ENCODE measurements around the gene PNRC2. TPM values are rescaled to one million over a fixed set of nuclear protein-coding genes. Genes with fewer than 3 reads are reported as not detected.
A peak's percentile ranks its signal among the peaks of the same experiment; 100 is the strongest.

PNRC2 gene
- total and polyA plus RNA-seq, 4 donors: 75.3 to 141 (median 94.1) TPM

GRCh38 chr1:23995431-23995837 is 35.8 kb downstream of the PNRC2 start:
- no peak overlapping the region for H3K4me3 ChIP-seq (ENCODE audit: low read length in 2 of 2)
- WGBS, 2 donors: 26 to 53% methylated on average over 13 of the region's 13 CpGs
- DNase-seq (no peak), ATAC-seq (ENCODE audit: low FRiP score) (no peak)
- H3K27me3 ChIP-seq (ENCODE audit: control insufficient read depth in 1 of 2, insufficient read depth in 2 of 2, low read length in 1 of 2): no peaks in the 10 kb centered on the region
- no peaks in the 10 kb centered on the region for H3K9me3 ChIP-seq (ENCODE audit: control insufficient read depth, low read length)
- H3K36me3 ChIP-seq (ENCODE audit: control insufficient read depth in 1 of 2, insufficient read depth in 2 of 2, low read length in 1 of 2): no peaks in the 10 kb centered on the region
- intact Hi-C loops (cut with DNase I): no loop called here
- H3K4me1 ChIP-seq (ENCODE audit: control insufficient read depth in 1 of 2, insufficient read depth in 2 of 2, low read length in 2 of 2): peaks cover 1 to 2% of the 10 kb centered on the region in 2 donors
- H3K27ac ChIP-seq (ENCODE audit: low read depth in 1 of 2, low read length in 2 of 2): peak overlapping the region in 1 of 2 donors; percentile 71

GRCh38 chr1:23996700-23997229 is 37.1 kb downstream of the PNRC2 start:
- no peak overlapping the region for H3K4me3 ChIP-seq (ENCODE audit: low read length in 2 of 2)
- H3K9me3 ChIP-seq (ENCODE audit: control insufficient read depth, low read length): no peaks in the 10 kb centered on the region
- peak overlapping the region in 1 of 2 donors; percentile 57 for H3K27ac ChIP-seq (ENCODE audit: low read depth in 1 of 2, low read length in 2 of 2)
- H3K36me3 ChIP-seq (ENCODE audit: control insufficient read depth in 1 of 2, insufficient read depth in 2 of 2, low read length in 1 of 2): no peaks in the 10 kb centered on the region
- H3K4me1 ChIP-seq (ENCODE audit: control insufficient read depth in 1 of 2, insufficient read depth in 2 of 2, low read length in 2 of 2): peaks cover 1 to 2% of the 10 kb centered on the region in 2 donors
- no peak for DNase-seq
- intact Hi-C loops (cut with DNase I): no loop called here
- 91 to 93% methylated on average over 10 of the region's 10 CpGs for WGBS, 2 donors
- H3K27me3 ChIP-seq (ENCODE audit: control insufficient read depth in 1 of 2, insufficient read depth in 2 of 2, low read length in 1 of 2): no peaks in the 10 kb centered on the region
- no peak for ATAC-seq (ENCODE audit: low FRiP score)

GRCh38 chr1:23997812-23998211 is 38.2 kb downstream of the PNRC2 start:
- ATAC-seq (ENCODE audit: low FRiP score) (no peak), DNase-seq (no peak)
- Histone ChIP-seq H3K36me3 (ENCODE audit: control insufficient read depth in 1 of 2, insufficient read depth in 2 of 2, low read length in 1 of 2) (no peaks in the 10 kb centered on the region), H3K27ac (ENCODE audit: low read depth in 1 of 2, low read length in 2 of 2) (no peak overlapping the region), H3K4me3 (ENCODE audit: low read length in 2 of 2) (no peak overlapping the region), H3K27me3 (ENCODE audit: control insufficient read depth in 1 of 2, insufficient read depth in 2 of 2, low read length in 1 of 2) (no peaks in the 10 kb centered on the region), H3K9me3 (ENCODE audit: control insufficient read depth, low read length) (no peaks in the 10 kb centered on the region), H3K4me1 (ENCODE audit: control insufficient read depth in 1 of 2, insufficient read depth in 2 of 2, low read length in 2 of 2) (peaks cover 1 to 2% of the 10 kb centered on the region in 2 donors)
- 76 to 77% methylated on average over 1 of the region's 1 CpG for WGBS, 2 donors
- intact Hi-C loops (cut with DNase I): no loop called here

- DNase-seq (no peak), ATAC-seq (ENCODE audit: low FRiP score) (no peak)
- H3K27me3 ChIP-seq (ENCODE audit: control insufficient read depth in 1 of 2, insufficient read depth in 2 of 2, low read length in 1 of 2): no peaks in the 10 kb centered on the region
- H3K4me1 ChIP-seq (ENCODE audit: control insufficient read depth in 1 of 2, insufficient read depth in 2 of 2, low read length in 2 of 2): peaks cover 1 to 2% of the 10 kb centered on the region in 2 donors
- intact Hi-C loops (cut with DNase I): no loop called here
- peak overlapping the region; percentile 64 to 88 for H3K27ac ChIP-seq (ENCODE audit: low read depth in 1 of 2, low read length in 2 of 2)
- no peaks in the 10 kb centered on the region for H3K36me3 ChIP-seq (ENCODE audit: control insufficient read depth in 1 of 2, insufficient read depth in 2 of 2, low read length in 1 of 2)
- 5 to 9% methylated on average over 3 of the region's 3 CpGs for WGBS, 2 donors
- H3K4me3 ChIP-seq (ENCODE audit: low read length in 2 of 2): no peak overlapping the region
- H3K9me3 ChIP-seq (ENCODE audit: control insufficient read depth, low read length): no peaks in the 10 kb centered on the region
Observed at GRCh38 chr1:23999156-23999671, 39.6 kb downstream of the PNRC2 start.

- peaks cover 2 to 3% of the 10 kb centered on the region in 2 donors for H3K4me1 ChIP-seq (ENCODE audit: control insufficient read depth in 1 of 2, insufficient read depth in 2 of 2, low read length in 2 of 2)
- H3K27me3 ChIP-seq (ENCODE audit: control insufficient read depth in 1 of 2, insufficient read depth in 2 of 2, low read length in 1 of 2): no peaks in the 10 kb centered on the region
- no peak overlapping the region for H3K27ac ChIP-seq (ENCODE audit: low read depth in 1 of 2, low read length in 2 of 2)
- WGBS, 2 donors: 88 to 95% methylated on average over 2 of the region's 2 CpGs
- DNase-seq (no peak), ATAC-seq (ENCODE audit: low FRiP score) (no peak)
- no peaks in the 10 kb centered on the region for H3K36me3 ChIP-seq (ENCODE audit: control insufficient read depth in 1 of 2, insufficient read depth in 2 of 2, low read length in 1 of 2)
- no peaks in the 10 kb centered on the region for H3K9me3 ChIP-seq (ENCODE audit: control insufficient read depth, low read length)
- no peak overlapping the region for H3K4me3 ChIP-seq (ENCODE audit: low read length in 2 of 2)
- intact Hi-C loops (cut with DNase I): no loop called here
Observed at GRCh38 chr1:24002695-24003094, 43.1 kb downstream of the PNRC2 start.

- ATAC-seq (ENCODE audit: low FRiP score) (no peak), DNase-seq (no peak)
- intact Hi-C loops (cut with DNase I): no loop called here
Observed at GRCh38 chr1:24003331-24003972, 43.8 kb downstream of the PNRC2 start.

GRCh38 chr1:24004132-24004531 is 44.5 kb downstream of the PNRC2 start:
- H3K4me3 ChIP-seq (ENCODE audit: low read length in 2 of 2): no peak overlapping the region
- ATAC-seq (ENCODE audit: low FRiP score): no peak
- H3K36me3 ChIP-seq (ENCODE audit: control insufficient read depth in 1 of 2, insufficient read depth in 2 of 2, low read length in 1 of 2): no peaks in the 10 kb centered on the region
- no peak for DNase-seq
- H3K27ac ChIP-seq (ENCODE audit: low read depth in 1 of 2, low read length in 2 of 2): no peak overlapping the region
- H3K27me3 ChIP-seq (ENCODE audit: control insufficient read depth in 1 of 2, insufficient read depth in 2 of 2, low read length in 1 of 2): no peaks in the 10 kb centered on the region
- 98 to 99% methylated on average over 5 of the region's 5 CpGs for WGBS, 2 donors
- intact Hi-C loops (cut with DNase I): no loop called here
- no peaks in the 10 kb centered on the region for H3K9me3 ChIP-seq (ENCODE audit: control insufficient read depth, low read length)
- H3K4me1 ChIP-seq (ENCODE audit: control insufficient read depth in 1 of 2, insufficient read depth in 2 of 2, low read length in 2 of 2): peaks cover 0 to 3% of the 10 kb centered on the region in 2 donors

More at GRCh38 chr1:24003331-24003972, 43.8 kb downstream of the PNRC2 start:
- Histone ChIP-seq H3K36me3 (ENCODE audit: control insufficient read depth in 1 of 2, insufficient read depth in 2 of 2, low read length in 1 of 2) (no peaks in the 10 kb centered on the region), H3K27me3 (ENCODE audit: control insufficient read depth in 1 of 2, insufficient read depth in 2 of 2, low read length in 1 of 2) (no peaks in the 10 kb centered on the region), H3K4me1 (ENCODE audit: control insufficient read depth in 1 of 2, insufficient read depth in 2 of 2, low read length in 2 of 2) (peaks cover 2 to 3% of the 10 kb centered on the region in 2 donors), H3K27ac (ENCODE audit: low read depth in 1 of 2, low read length in 2 of 2) (peak overlapping the region in 1 of 2 donors; percentile 36), H3K4me3 (ENCODE audit: low read length in 2 of 2) (no peak overlapping the region), H3K9me3 (ENCODE audit: control insufficient read depth, low read length) (no peaks in the 10 kb centered on the region)
- 33 to 38% methylated on average over 4 of the region's 4 CpGs for WGBS, 2 donors

- Histone ChIP-seq H3K4me1 (ENCODE audit: control insufficient read depth in 1 of 2, insufficient read depth in 2 of 2, low read length in 2 of 2) (peaks cover 6 to 7% of the 10 kb centered on the region in 2 donors), H3K9me3 (ENCODE audit: control insufficient read depth, low read length) (no peaks in the 10 kb centered on the region), H3K27me3 (ENCODE audit: control insufficient read depth in 1 of 2, insufficient read depth in 2 of 2, low read length in 1 of 2) (no peaks in the 10 kb centered on the region), H3K4me3 (ENCODE audit: low read length in 2 of 2) (no peak overlapping the region), H3K36me3 (ENCODE audit: control insufficient read depth in 1 of 2, insufficient read depth in 2 of 2, low read length in 1 of 2) (no peaks in the 10 kb centered on the region), H3K27ac (ENCODE audit: low read depth in 1 of 2, low read length in 2 of 2) (no peak overlapping the region)
- 96 to 98% methylated on average over 3 of the region's 3 CpGs for WGBS, 2 donors
- ATAC-seq (ENCODE audit: low FRiP score) (no peak), DNase-seq (no peak)
- intact Hi-C loops (cut with DNase I): no loop called here
Observed at GRCh38 chr1:24005163-24005562, 45.5 kb downstream of the PNRC2 start.

GRCh38 chr1:24007079-24007478 is 47.5 kb downstream of the PNRC2 start:
- intact Hi-C loops (cut with DNase I): no loop called here
- no peaks in the 10 kb centered on the region for H3K36me3 ChIP-seq (ENCODE audit: control insufficient read depth in 1 of 2, insufficient read depth in 2 of 2, low read length in 1 of 2)
- ATAC-seq (ENCODE audit: low FRiP score): no peak
- no peaks in the 10 kb centered on the region for H3K9me3 ChIP-seq (ENCODE audit: control insufficient read depth, low read length)
- H3K4me1 ChIP-seq (ENCODE audit: control insufficient read depth in 1 of 2, insufficient read depth in 2 of 2, low read length in 2 of 2): peaks cover 6 to 7% of the 10 kb centered on the region in 2 donors
- no peak overlapping the region for H3K4me3 ChIP-seq (ENCODE audit: low read length in 2 of 2)
- DNase-seq: no peak
- H3K27ac ChIP-seq (ENCODE audit: low read depth in 1 of 2, low read length in 2 of 2): no peak overlapping the region
- H3K27me3 ChIP-seq (ENCODE audit: control insufficient read depth in 1 of 2, insufficient read depth in 2 of 2, low read length in 1 of 2): no peaks in the 10 kb centered on the region

Measured in aorta (tissue), 5 donors.